K562 (cell line): ENCODE data around the gene LRRC8C. TPM values are rescaled to one million over a fixed set of nuclear protein-coding genes. Genes with fewer than 3 reads are reported as not detected.

ENCODE experiments used
- ATAC-seq: fragments of 200-7000 bp; cut with Tn5 transposase; 3 replicates; pipeline ENCODE4 v1.9.1; 2020; ENCODE audit warnings: moderate library complexity
- BruUV-seq: library from RNA; stranded (reverse); fragments of 400-500 nt; replicated peaks from 2 replicates; lab custom pipeline; 2021; lab: Mats Ljungman, UMichigan
- CTCF ChIA-PET: fragments of 300-600 bp; formaldehyde crosslinking; extraction: SDS; loops from one replicate; lab custom pipeline; 2021; ENCODE audit warnings: low intra/inter-chr PET ratio; lab: Yijun Ruan, JAX
- POLR2A ChIA-PET: fragments of 300-600, 350-650 bp; sonication (Branson Sonifier 250); formaldehyde crosslinking; extraction: SDS; loops from one replicate; lab custom pipeline; 2021; ENCODE audit warnings: antibody characterized with exemption, inconsistent platforms; lab: Yijun Ruan, JAX
- DNase-seq, 4 experiments: peaks; one replicate each; pipeline versions ENCODE4 v3.0.0 to v3.0.0-alpha.2; 2011 to 2018; ENCODE audit warnings: low spot score in 3 of 4, mixed read lengths in 3 of 4; ENCODE audit errors: extremely low read depth in 1 of 4
- FAIRE-seq: peaks from 2 replicates; lab custom pipeline; 2011; peaks lifted over from hg19 to GRCh38; lab: Jason Lieb, UNC
- H2AFZ ChIP-seq: 2 replicates; pipeline ENCODE4 v1.6.0; 2011; ENCODE audit warnings: low read depth, low read length, control low read depth, inconsistent platforms
- H3K27ac ChIP-seq: fragments of 200-600 bp; 3 replicates; pipeline ENCODE4 v1.8.0; 2011; ENCODE audit warnings: low read depth, mild to moderate bottlenecking, control low read depth, inconsistent platforms, low read length, moderate library complexity, mixed read lengths; ENCODE audit errors: extremely low read depth
- H3K27me3 ChIP-seq, 2 experiments: fragments of 300-600 bp in 1 of 2; 2 replicates in 1 of 2; 3 replicates in 1 of 2; pipeline versions ENCODE4 v1.6.0 to v1.8.0; 2011; ENCODE audit warnings: inconsistent platforms in 2 of 2, low read length in 2 of 2, mild to moderate bottlenecking in 1 of 2, mixed read lengths in 1 of 2, moderate library complexity in 1 of 2; ENCODE audit not compliant: control insufficient read depth in 2 of 2, insufficient read depth in 2 of 2
- H3K36me3 ChIP-seq: fragments of 300-600 bp; 3 replicates; pipeline ENCODE4 v1.8.0; 2011; ENCODE audit warnings: mild to moderate bottlenecking, low read length, inconsistent platforms; ENCODE audit not compliant: control insufficient read depth, insufficient read depth
- H3K4me1 ChIP-seq, 2 experiments: fragments of 200-600 bp in 1 of 2; replicated peaks in 1 of 2; 2 replicates in 1 of 2; 3 replicates in 1 of 2; pipeline versions ENCODE4 v1.5.1 to v1.8.0; 2011; ENCODE audit warnings: inconsistent platforms in 2 of 2, low read length in 2 of 2, mild to moderate bottlenecking in 1 of 2, mixed read lengths in 1 of 2, moderate library complexity in 1 of 2; ENCODE audit not compliant: control insufficient read depth in 2 of 2, insufficient read depth in 2 of 2
- H3K4me2 ChIP-seq: 2 replicates; pipeline ENCODE4 v1.6.1; 2011; ENCODE audit warnings: low read length, control low read depth, inconsistent platforms, mixed read lengths; ENCODE audit not compliant: insufficient read depth
- H3K4me3 ChIP-seq: fragments of 200-600 bp; sonication (generic), shearing (Covaris generic); 2 replicates; pipeline ENCODE4 v1.5.1; 2016; ENCODE audit warnings: control low read depth, inconsistent platforms
- H3K79me2 ChIP-seq: fragments of 200-600 bp; 3 replicates; pipeline ENCODE4 v1.8.0; 2011; ENCODE audit warnings: low read length, inconsistent platforms; ENCODE audit not compliant: control insufficient read depth, insufficient read depth
- H3K9ac ChIP-seq, 2 experiments: 2 replicates each; pipeline versions ENCODE4 v1.6.0 to v1.6.1; 2011; ENCODE audit warnings: low read depth in 2 of 2, low read length in 2 of 2, control low read depth in 1 of 2, inconsistent platforms in 1 of 2, mild to moderate bottlenecking in 1 of 2, mixed read lengths in 1 of 2; ENCODE audit not compliant: insufficient read depth in 1 of 2
- H3K9me1 ChIP-seq: one replicate; pipeline ENCODE4 v1.6.0; 2011; ENCODE audit warnings: inconsistent platforms, mild to moderate bottlenecking, low read length, moderate library complexity; ENCODE audit not compliant: control insufficient read depth, insufficient read depth
- H3K9me3 ChIP-seq: replicated peaks from 2 replicates; pipeline ENCODE4 v1.5.1; 2011; ENCODE audit warnings: low read depth, low read length, inconsistent platforms; ENCODE audit not compliant: control insufficient read depth, insufficient read depth
- H4K20me1 ChIP-seq: replicated peaks from 2 replicates; pipeline ENCODE4 v1.6.1; 2011; ENCODE audit warnings: low read length, inconsistent platforms, mixed read lengths; ENCODE audit not compliant: control insufficient read depth, insufficient read depth
- ARHGAP35 ChIP-seq: fragments of 450-650 bp; IDR thresholded peaks from 2 replicates; pipeline ENCODE4 v1.6.1; 2018; ENCODE audit not compliant: partially characterized antibody
- HDAC6 ChIP-seq: IDR thresholded peaks from 2 replicates; pipeline ENCODE4 v1.6.1; 2012; ENCODE audit warnings: low read depth, mild to moderate bottlenecking, control low read depth, inconsistent platforms, low read length, moderate library complexity
- PCBP2 ChIP-seq: fragments of 200-400 bp; formaldehyde crosslinking; IDR thresholded peaks from 2 replicates; pipeline ENCODE4 v1.6.1; 2018; ENCODE audit warnings: low read length, low read depth, mild to moderate bottlenecking, moderate library complexity; ENCODE audit not compliant: poor library complexity, severe bottlenecking
- SMARCA4 ChIP-seq: fragments of 450-650 bp; IDR thresholded peaks from 2 replicates; pipeline ENCODE4 v1.6.1; 2016
- STAG1 ChIP-seq: sonication (generic); formaldehyde crosslinking; IDR thresholded peaks from 2 replicates; pipeline ENCODE4 v1.5.0; 2020; ENCODE audit warnings: missing genetic modification reagents, borderline replicate concordance
- TAF9B ChIP-seq: fragments of 450-650 bp; IDR thresholded peaks from 2 replicates; pipeline ENCODE4 v1.6.1; 2018; ENCODE audit warnings: mild to moderate bottlenecking; ENCODE audit not compliant: partially characterized antibody
- TAL1 ChIP-seq: fragments of 450-650 bp; IDR thresholded peaks from 2 replicates; pipeline ENCODE4 v1.6.1; 2016; ENCODE audit warnings: mild to moderate bottlenecking
- WHSC1 ChIP-seq: IDR thresholded peaks from one replicate; pipeline ENCODE4 v1.6.1; 2012; ENCODE audit warnings: low read length, control low read depth, inconsistent platforms
- XRCC4 ChIP-seq: IDR thresholded peaks from one replicate; pipeline ENCODE4 v1.6.1; 2011; ENCODE audit not compliant: insufficient read depth, insufficient read length; ENCODE audit errors: extremely low read depth
- YBX1 ChIP-seq: fragments of 450-650 bp; IDR thresholded peaks from 2 replicates; pipeline ENCODE4 v1.7.1; 2016; ENCODE audit warnings: mild to moderate bottlenecking
- ZBED1 ChIP-seq: IDR thresholded peaks from 2 replicates; pipeline ENCODE4 v1.6.1; 2014
- ZBTB33 ChIP-seq: sonication (generic); formaldehyde crosslinking; IDR thresholded peaks from 2 replicates; pipeline ENCODE4 v1.8.1; 2023; ENCODE audit warnings: mild to moderate bottlenecking, missing genetic modification reagents
- ZNF212 ChIP-seq: fragments of 450-650 bp; formaldehyde crosslinking; IDR thresholded peaks from 2 replicates; pipeline ENCODE4 v1.4.0; 2020; ENCODE audit warnings: mild to moderate bottlenecking
- ZNF561 ChIP-seq: fragments of 450-650 bp; formaldehyde crosslinking; conservative IDR thresholded peaks from 2 replicates; pipeline ENCODE4 v1.4.0; 2020; ENCODE audit warnings: mild to moderate bottlenecking, moderate library complexity
- ZNF586 ChIP-seq: fragments of 450-650 bp; formaldehyde crosslinking; conservative IDR thresholded peaks from 2 replicates; pipeline ENCODE4 v1.4.0; 2020; ENCODE audit warnings: mild to moderate bottlenecking, moderate library complexity
- ZNF780A ChIP-seq: fragments of 250-450 bp; sonication (Bioruptor Pico); IDR thresholded peaks from 2 replicates; pipeline ENCODE4 v1.5.0; 2021; ENCODE audit warnings: mild to moderate bottlenecking
- ZSCAN32 ChIP-seq: fragments of 450-650 bp; formaldehyde crosslinking; IDR thresholded peaks from 2 replicates; pipeline ENCODE4 v1.4.0; 2020; ENCODE audit warnings: mild to moderate bottlenecking, moderate library complexity
- WGBS: fragments of 100-300 bp; shearing (Covaris generic); methylation state at CpG from one replicate; pipeline ENCODE4 v1.1.6; 2016; ENCODE audit warnings: low coverage, mixed read lengths; ENCODE audit not compliant: insufficient coverage; ENCODE audit errors: missing lambda C conversion rate; 5-methylcytosine and 5-hydroxymethylcytosine counted together
- in situ Hi-C: fragments of 300-500 bp; cut with MboI; formaldehyde crosslinking; loops from 4 replicates; pipeline ENCODE4 v1.15.0; 2018; ENCODE audit warnings: inconsistent platforms, mixed read lengths
- intact Hi-C: fragments of 100-400 bp; cut with micrococcal nuclease; formaldehyde crosslinking; loops from 2 replicates; pipeline ENCODE4 v1.14.2; 2022
- polyA plus RNA-seq, 8 experiments: library from polyadenylated mRNA; depleted of rRNA in 4 of 8; stranded (reverse) in 5 of 8; unstranded in 3 of 8; fragments of >200 nt; fragmentation: Nextera tagmentation in 2 of 8; fragmentation: Illumina TruSeq in 1 of 8; extraction: Ambion mirVana in 2 of 8; extraction: Trizol in 1 of 8; gene quantifications; 2 replicates each; pipeline versions ENCODE4 v1.2.1 to v1.2.3, GENCODE V29; 2011 to 2014; ENCODE audit warnings: inconsistent platforms in 1 of 8, missing spikeins in 1 of 8
- total RNA-seq, 7 experiments: library from RNA; depleted of rRNA in 6 of 7; stranded (reverse); fragments of >200 nt in 6 of 7; fragmentation: Illumina TruSeq in 2 of 7; extraction: Trizol in 2 of 7; gene quantifications; 2 replicates each; pipeline versions ENCODE4 v1.2.1 to v1.2.3, GENCODE V29; 2011 to 2021; ENCODE audit warnings: low replicate concordance in 1 of 7
- TF ChIP-seq, protein P1 (sequence below): sonication (generic); formaldehyde crosslinking; IDR thresholded peaks from 2 replicates; pipeline ENCODE4 v1.8.0; 2022; ENCODE audit warnings: mild to moderate bottlenecking, missing genetic modification reagents
- TF ChIP-seq, protein P2 (sequence below): fragments of 250-450 bp; sonication (Bioruptor Pico); IDR thresholded peaks from 2 replicates; pipeline ENCODE4 v1.4.0; 2020; ENCODE audit warnings: mild to moderate bottlenecking, moderate library complexity

The LRRC8C gene
- total and polyA plus RNA-seq, 9 of the 15 experiments (the other 6 are each of a cell fraction or from before 2014, with no cell fraction given): 1.00 to 12.5 (median 4.5) TPM

GRCh38 chr1:89594096-89594740 is 38.7 kb upstream of the LRRC8C start:
- BruUV-seq: no TSS peak
- POLR2A ChIA-PET: interaction anchor here (0.6 to 1.3 kb wide), 2 partner anchors 8 to 325 kb away, joined by 3 to 4 read pairs; no protein-coding TSS in a partner anchor
- in situ Hi-C loops: no loop called here

More at GRCh38 chr1:89594096-89594740, 38.7 kb upstream of the LRRC8C start:
- Histone ChIP-seq H3K4me2 (no peak overlapping the region), H3K36me3 (peaks cover 63% of the 10 kb centered on the region), H3K9ac (no peak overlapping the region), H3K27me3 (no peaks in the 10 kb centered on the region), H3K4me3 (no peak overlapping the region), H4K20me1 (no peaks in the 10 kb centered on the region; the same call in 1 of the 2 replicates), H3K4me1 (no peaks in the 10 kb centered on the region), H3K27ac (no peak overlapping the region), H3K9me1 (no peaks in the 10 kb centered on the region), H3K9me3 (no peaks in the 10 kb centered on the region), H3K79me2 (peaks cover 37% of the 10 kb centered on the region), H2AFZ (no peak overlapping the region)
- FAIRE-seq: no peak
- CTCF ChIA-PET: no interaction called here
- intact Hi-C loops: no loop called here
- TF ChIP-seq PCBP2 (no peak), STAG1 (CRISPR knock-in tag) (no peak), ZNF586 (no peak), HDAC6 (no peak), WHSC1 (no peak), ARHGAP35 (no peak), YBX1 (no peak), TAF9B (no peak), XRCC4 (no peak), ZNF780A (CRISPR knock-in tag) (no peak), ZSCAN32 (CRISPR knock-in tag) (no peak), ZBTB33 (no peak), SMARCA4 (no peak), ZNF561 (no peak), TAL1 (no peak), ZBED1 (no peak), ZNF212 (CRISPR knock-in tag) (no peak)
- TF ChIP-seq, protein P1, sequence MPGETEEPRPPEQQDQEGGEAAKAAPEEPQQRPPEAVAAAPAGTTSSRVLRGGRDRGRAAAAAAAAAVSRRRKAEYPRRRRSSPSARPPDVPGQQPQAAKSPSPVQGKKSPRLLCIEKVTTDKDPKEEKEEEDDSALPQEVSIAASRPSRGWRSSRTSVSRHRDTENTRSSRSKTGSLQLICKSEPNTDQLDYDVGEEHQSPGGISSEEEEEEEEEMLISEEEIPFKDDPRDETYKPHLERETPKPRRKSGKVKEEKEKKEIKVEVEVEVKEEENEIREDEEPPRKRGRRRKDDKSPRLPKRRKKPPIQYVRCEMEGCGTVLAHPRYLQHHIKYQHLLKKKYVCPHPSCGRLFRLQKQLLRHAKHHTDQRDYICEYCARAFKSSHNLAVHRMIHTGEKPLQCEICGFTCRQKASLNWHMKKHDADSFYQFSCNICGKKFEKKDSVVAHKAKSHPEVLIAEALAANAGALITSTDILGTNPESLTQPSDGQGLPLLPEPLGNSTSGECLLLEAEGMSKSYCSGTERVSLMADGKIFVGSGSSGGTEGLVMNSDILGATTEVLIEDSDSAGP (CRISPR knock-in tag): no peak
- TF ChIP-seq, protein P2, sequence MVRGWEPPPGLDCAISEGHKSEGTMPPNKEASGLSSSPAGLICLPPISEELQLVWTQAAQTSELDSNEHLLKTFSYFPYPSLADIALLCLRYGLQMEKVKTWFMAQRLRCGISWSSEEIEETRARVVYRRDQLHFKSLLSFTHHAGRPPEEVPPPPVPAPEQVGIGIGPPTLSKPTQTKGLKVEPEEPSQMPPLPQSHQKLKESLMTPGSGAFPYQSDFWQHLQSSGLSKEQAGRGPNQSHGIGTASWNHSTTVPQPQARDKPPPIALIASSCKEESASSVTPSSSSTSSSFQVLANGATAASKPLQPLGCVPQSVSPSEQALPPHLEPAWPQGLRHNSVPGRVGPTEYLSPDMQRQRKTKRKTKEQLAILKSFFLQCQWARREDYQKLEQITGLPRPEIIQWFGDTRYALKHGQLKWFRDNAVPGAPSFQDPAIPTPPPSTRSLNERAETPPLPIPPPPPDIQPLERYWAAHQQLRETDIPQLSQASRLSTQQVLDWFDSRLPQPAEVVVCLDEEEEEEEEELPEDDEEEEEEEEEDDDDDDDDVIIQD (CRISPR knock-in tag): no peak
- ATAC-seq: no peak
- WGBS: 98% methylated on average over 4 of the region's 4 CpGs
- DNase-seq: no peak
